HepG2 (cell line): Measurements from ENCODE around the gene CLASP1. TPM values are rescaled to one million over a fixed set of nuclear protein-coding genes. Genes with fewer than 3 reads are reported as not detected.

Source experiments
- ASH2L ChIP-seq: fragments of 300-600, 200-600 bp; sonication (generic); IDR thresholded peaks from 2 replicates; pipeline ENCODE4 v1.7.0; 2017; ENCODE audit warnings: low read depth, mild to moderate bottlenecking, moderate library complexity, mixed read lengths, low read length; ENCODE audit not compliant: insufficient read length
- ATF7 ChIP-seq, 2 experiments: fragments of 450-650 bp in 1 of 2; sonication (generic) in 1 of 2; formaldehyde crosslinking in 1 of 2; IDR thresholded peaks; 2 replicates each; pipeline versions ENCODE4 v1.4.0 to v1.6.1; 2016 to 2020; ENCODE audit warnings: antibody characterized with exemption in 1 of 2, mild to moderate bottlenecking in 1 of 2, missing genetic modification reagents in 1 of 2
- DZIP1 ChIP-seq: sonication (generic); formaldehyde crosslinking; IDR thresholded peaks from 2 replicates; pipeline ENCODE4 v1.5.0; 2020; ENCODE audit warnings: mild to moderate bottlenecking, missing genetic modification reagents
- HDAC2 ChIP-seq: sonication (generic); formaldehyde crosslinking; IDR thresholded peaks from 2 replicates; pipeline ENCODE4 v1.4.0; 2020; ENCODE audit warnings: missing genetic modification reagents
- JUN ChIP-seq: sonication (generic); formaldehyde crosslinking; IDR thresholded peaks from 2 replicates; pipeline ENCODE4 v1.4.0; 2020; ENCODE audit warnings: mild to moderate bottlenecking, missing genetic modification reagents
- PITX1 ChIP-seq: sonication (generic); formaldehyde crosslinking; IDR thresholded peaks from 2 replicates; pipeline ENCODE4 v1.5.1; 2020; ENCODE audit warnings: mild to moderate bottlenecking, missing genetic modification reagents
- RXRB ChIP-seq: IDR thresholded peaks from 2 replicates; pipeline ENCODE4 v1.6.1; 2016; ENCODE audit warnings: borderline replicate concordance, missing genetic modification reagents, missing compliant biosample characterization
- SSRP1 ChIP-seq: IDR thresholded peaks from 2 replicates; pipeline ENCODE4 v1.6.1; 2016; ENCODE audit warnings: control low read depth
- SUZ12 ChIP-seq: fragments of 150-350 bp; IDR thresholded peaks from 2 replicates; pipeline ENCODE4 v1.6.1; 2014; ENCODE audit warnings: low read depth, low read length
- TBX3 ChIP-seq: fragments of 450-650 bp; IDR thresholded peaks from 2 replicates; pipeline ENCODE4 v1.6.1; 2017; ENCODE audit warnings: antibody characterized with exemption, mild to moderate bottlenecking, inconsistent platforms, borderline replicate concordance
- YEATS4 ChIP-seq: sonication (generic); formaldehyde crosslinking; IDR thresholded peaks from 2 replicates; pipeline ENCODE4 v1.4.0; 2020; ENCODE audit warnings: missing genetic modification reagents, borderline replicate concordance
- ZBTB33 ChIP-seq: sonication (generic); formaldehyde crosslinking; IDR thresholded peaks from 2 replicates; pipeline ENCODE4 v1.4.0; 2020; ENCODE audit warnings: missing genetic modification reagents
- ZNF205 ChIP-seq: IDR thresholded peaks from 2 replicates; pipeline ENCODE4 v1.6.1; 2018; ENCODE audit warnings: missing biosample characterization, missing genetic modification reagents
- ZNF530 ChIP-seq: sonication (generic); formaldehyde crosslinking; IDR thresholded peaks from 2 replicates; pipeline ENCODE4 v1.5.0; 2020; ENCODE audit warnings: low read depth, mild to moderate bottlenecking, missing genetic modification reagents
- ZNF614 ChIP-seq: IDR thresholded peaks from 2 replicates; pipeline ENCODE4 v1.6.1; 2018; ENCODE audit warnings: missing biosample characterization, missing genetic modification reagents, inconsistent platforms, borderline replicate concordance
- polyA plus RNA-seq, 8 experiments: library from polyadenylated mRNA; depleted of rRNA in 3 of 8; stranded (reverse) in 7 of 8; unstranded in 1 of 8; fragments of >200 nt; fragmentation: Illumina TruSeq in 4 of 8; extraction: Trizol in 4 of 8; gene quantifications; 2 replicates each; pipeline versions ENCODE4 v1.2.1 to v1.2.3, GENCODE V29; 2011 to 2016; ENCODE audit warnings: low read depth in 4 of 8, missing spikeins in 1 of 8, mixed read lengths in 1 of 8; ENCODE audit not compliant: insufficient read depth in 1 of 8
- total RNA-seq, 5 experiments: library from RNA; depleted of rRNA; stranded (reverse); fragments of >200 nt; fragmentation: Illumina TruSeq; extraction: Trizol; gene quantifications; 2 replicates each; pipeline ENCODE4 v1.2.3, GENCODE V29; 2016; ENCODE audit warnings: low read depth in 1 of 5
- TF ChIP-seq, protein P1 (sequence below): sonication (generic); formaldehyde crosslinking; IDR thresholded peaks from 2 replicates; pipeline ENCODE4 v1.4.0; 2020; ENCODE audit warnings: missing genetic modification reagents
- TF ChIP-seq, protein P2 (sequence below): sonication (generic); formaldehyde crosslinking; IDR thresholded peaks from 2 replicates; pipeline ENCODE4 v1.4.0; 2020; ENCODE audit warnings: mild to moderate bottlenecking, low read depth, missing genetic modification reagents
- TF ChIP-seq, protein P3 (sequence below): sonication (generic); formaldehyde crosslinking; IDR thresholded peaks from 2 replicates; pipeline ENCODE4 v1.4.0; 2020; ENCODE audit warnings: missing genetic modification reagents, borderline replicate concordance

CLASP1 gene
- total and polyA plus RNA-seq, 2 of the 13 experiments (the other 11 are each of a cell fraction or from before 2014, with no cell fraction given): 11.7 to 47.9 TPM

DNA sequence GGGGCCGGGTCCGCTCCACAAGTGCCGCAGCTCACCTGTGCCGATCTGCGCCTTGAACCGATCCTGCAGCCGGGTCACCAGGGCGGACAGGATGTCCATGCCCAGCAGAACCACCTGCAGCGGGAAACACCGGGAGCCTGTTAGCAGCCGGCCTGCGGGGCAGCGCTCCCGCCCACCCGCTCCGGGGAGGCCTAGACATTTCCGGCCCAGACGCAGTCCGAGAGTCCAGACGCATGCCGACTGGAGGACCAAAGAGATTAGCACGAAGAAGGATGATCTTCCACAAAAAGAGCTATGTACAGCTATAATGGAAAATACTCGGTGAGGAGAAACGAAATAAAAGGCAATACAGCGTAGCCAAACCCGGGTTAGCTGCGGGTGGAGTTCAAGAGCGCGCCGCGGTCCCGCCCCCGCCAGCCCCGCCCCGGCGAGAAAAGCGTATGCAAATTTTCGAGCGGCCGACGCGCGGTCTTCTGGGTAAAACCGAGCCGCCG lies 119.0 kb downstream of the CLASP1 start (continued):
- TF ChIP-seq, protein P1, sequence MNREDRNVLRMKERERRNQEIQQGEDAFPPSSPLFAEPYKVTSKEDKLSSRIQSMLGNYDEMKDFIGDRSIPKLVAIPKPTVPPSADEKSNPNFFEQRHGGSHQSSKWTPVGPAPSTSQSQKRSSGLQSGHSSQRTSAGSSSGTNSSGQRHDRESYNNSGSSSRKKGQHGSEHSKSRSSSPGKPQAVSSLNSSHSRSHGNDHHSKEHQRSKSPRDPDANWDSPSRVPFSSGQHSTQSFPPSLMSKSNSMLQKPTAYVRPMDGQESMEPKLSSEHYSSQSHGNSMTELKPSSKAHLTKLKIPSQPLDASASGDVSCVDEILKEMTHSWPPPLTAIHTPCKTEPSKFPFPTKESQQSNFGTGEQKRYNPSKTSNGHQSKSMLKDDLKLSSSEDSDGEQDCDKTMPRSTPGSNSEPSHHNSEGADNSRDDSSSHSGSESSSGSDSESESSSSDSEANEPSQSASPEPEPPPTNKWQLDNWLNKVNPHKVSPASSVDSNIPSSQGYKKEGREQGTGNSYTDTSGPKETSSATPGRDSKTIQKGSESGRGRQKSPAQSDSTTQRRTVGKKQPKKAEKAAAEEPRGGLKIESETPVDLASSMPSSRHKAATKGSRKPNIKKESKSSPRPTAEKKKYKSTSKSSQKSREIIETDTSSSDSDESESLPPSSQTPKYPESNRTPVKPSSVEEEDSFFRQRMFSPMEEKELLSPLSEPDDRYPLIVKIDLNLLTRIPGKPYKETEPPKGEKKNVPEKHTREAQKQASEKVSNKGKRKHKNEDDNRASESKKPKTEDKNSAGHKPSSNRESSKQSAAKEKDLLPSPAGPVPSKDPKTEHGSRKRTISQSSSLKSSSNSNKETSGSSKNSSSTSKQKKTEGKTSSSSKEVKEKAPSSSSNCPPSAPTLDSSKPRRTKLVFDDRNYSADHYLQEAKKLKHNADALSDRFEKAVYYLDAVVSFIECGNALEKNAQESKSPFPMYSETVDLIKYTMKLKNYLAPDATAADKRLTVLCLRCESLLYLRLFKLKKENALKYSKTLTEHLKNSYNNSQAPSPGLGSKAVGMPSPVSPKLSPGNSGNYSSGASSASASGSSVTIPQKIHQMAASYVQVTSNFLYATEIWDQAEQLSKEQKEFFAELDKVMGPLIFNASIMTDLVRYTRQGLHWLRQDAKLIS: no peak
- TF ChIP-seq, protein P2, sequence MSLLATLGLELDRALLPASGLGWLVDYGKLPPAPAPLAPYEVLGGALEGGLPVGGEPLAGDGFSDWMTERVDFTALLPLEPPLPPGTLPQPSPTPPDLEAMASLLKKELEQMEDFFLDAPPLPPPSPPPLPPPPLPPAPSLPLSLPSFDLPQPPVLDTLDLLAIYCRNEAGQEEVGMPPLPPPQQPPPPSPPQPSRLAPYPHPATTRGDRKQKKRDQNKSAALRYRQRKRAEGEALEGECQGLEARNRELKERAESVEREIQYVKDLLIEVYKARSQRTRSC (CRISPR knock-in tag): no peak
- TF ChIP-seq ATF7 (IDR thresholded peaks at IDR 0.05) (no peak), ATF7 (CRISPR knock-in tag; IDR thresholded peaks at IDR 0.05) (no peak), DZIP1 (CRISPR knock-in tag) (no peak), SSRP1 (CRISPR knock-in tag) (no peak), ASH2L (peak; percentile 92), SUZ12 (peak; percentile 67; the same call in 1 of the 2 replicates), PITX1 (0 out of 2 replicates have a peak, but pooled peaks have one; percentile 70), JUN (CRISPR knock-in tag) (no peak), ZBTB33 (no peak), YEATS4 (CRISPR knock-in tag) (peak; percentile 75), TBX3 (no peak), RXRB (CRISPR knock-in tag) (no peak), ZNF205 (CRISPR knock-in tag) (0 out of 2 replicates have a peak, but pooled peaks have one; percentile 25), HDAC2 (CRISPR knock-in tag) (no peak; the same call in none of the 2 replicates), ZNF614 (no peak), ZNF530 (CRISPR knock-in tag) (no peak)
- TF ChIP-seq, protein P3, sequence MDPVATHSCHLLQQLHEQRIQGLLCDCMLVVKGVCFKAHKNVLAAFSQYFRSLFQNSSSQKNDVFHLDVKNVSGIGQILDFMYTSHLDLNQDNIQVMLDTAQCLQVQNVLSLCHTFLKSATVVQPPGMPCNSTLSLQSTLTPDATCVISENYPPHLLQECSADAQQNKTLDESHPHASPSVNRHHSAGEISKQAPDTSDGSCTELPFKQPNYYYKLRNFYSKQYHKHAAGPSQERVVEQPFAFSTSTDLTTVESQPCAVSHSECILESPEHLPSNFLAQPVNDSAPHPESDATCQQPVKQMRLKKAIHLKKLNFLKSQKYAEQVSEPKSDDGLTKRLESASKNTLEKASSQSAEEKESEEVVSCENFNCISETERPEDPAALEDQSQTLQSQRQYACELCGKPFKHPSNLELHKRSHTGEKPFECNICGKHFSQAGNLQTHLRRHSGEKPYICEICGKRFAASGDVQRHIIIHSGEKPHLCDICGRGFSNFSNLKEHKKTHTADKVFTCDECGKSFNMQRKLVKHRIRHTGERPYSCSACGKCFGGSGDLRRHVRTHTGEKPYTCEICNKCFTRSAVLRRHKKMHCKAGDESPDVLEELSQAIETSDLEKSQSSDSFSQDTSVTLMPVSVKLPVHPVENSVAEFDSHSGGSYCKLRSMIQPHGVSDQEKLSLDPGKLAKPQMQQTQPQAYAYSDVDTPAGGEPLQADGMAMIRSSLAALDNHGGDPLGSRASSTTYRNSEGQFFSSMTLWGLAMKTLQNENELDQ (CRISPR knock-in tag): no peak
